ENCODE results near the gene TIMP4.

DNA sequence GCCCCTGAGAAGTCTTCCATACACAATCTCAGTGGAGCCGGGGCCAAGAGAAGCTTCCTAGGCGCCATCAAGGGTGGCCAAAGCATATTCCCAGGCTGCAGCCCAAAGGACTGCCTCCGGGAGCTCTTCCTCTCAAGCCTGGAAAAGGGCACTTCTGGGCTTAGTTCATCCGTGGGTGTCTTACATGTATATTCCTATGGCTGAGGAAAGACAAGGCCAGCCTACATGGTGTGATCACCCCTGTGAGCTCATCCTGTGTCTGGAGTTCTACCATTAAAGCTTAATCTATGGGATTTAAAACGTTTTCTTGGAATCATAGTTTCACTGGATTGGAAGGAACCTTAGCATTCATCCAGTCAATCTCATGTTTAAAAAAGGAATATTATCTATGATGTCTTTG, 21.9 kb upstream of the TIMP4 start:
- TF ChIP-seq, protein P1, sequence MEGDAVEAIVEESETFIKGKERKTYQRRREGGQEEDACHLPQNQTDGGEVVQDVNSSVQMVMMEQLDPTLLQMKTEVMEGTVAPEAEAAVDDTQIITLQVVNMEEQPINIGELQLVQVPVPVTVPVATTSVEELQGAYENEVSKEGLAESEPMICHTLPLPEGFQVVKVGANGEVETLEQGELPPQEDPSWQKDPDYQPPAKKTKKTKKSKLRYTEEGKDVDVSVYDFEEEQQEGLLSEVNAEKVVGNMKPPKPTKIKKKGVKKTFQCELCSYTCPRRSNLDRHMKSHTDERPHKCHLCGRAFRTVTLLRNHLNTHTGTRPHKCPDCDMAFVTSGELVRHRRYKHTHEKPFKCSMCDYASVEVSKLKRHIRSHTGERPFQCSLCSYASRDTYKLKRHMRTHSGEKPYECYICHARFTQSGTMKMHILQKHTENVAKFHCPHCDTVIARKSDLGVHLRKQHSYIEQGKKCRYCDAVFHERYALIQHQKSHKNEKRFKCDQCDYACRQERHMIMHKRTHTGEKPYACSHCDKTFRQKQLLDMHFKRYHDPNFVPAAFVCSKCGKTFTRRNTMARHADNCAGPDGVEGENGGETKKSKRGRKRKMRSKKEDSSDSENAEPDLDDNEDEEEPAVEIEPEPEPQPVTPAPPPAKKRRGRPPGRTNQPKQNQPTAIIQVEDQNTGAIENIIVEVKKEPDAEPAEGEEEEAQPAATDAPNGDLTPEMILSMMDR (IDR thresholded peaks at IDR 0.05) = no peak
- TF ChIP-seq POLR2AphosphoS5 (IDR thresholded peaks at IDR 0.05) (no peak), EP300 (IDR thresholded peaks at IDR 0.05) (no peak), POLR2A (IDR thresholded peaks at IDR 0.05) (no peak)

Data from stomach (tissue), 4 donors.